GM18507 (cell line): ENCODE measurements around the gene OR8B3.
"Not testable (repeated sequence)": the region's sequence is repeated elsewhere in the genome, so short reads cannot be mapped to it uniquely, and the experiment has no call there.

ENCODE experiments used
- DNase-seq: peaks from one replicate; pipeline ENCODE4 v3.0.0; 2011; ENCODE audit warnings: low read depth; ENCODE audit not compliant: insufficient read length; ENCODE audit errors: extremely low spot score
- FAIRE-seq: peaks from 2 replicates; lab custom pipeline; 2011; peaks lifted over from hg19 to GRCh38; lab: Jason Lieb, UNC

OR8B3 gene

DNA sequence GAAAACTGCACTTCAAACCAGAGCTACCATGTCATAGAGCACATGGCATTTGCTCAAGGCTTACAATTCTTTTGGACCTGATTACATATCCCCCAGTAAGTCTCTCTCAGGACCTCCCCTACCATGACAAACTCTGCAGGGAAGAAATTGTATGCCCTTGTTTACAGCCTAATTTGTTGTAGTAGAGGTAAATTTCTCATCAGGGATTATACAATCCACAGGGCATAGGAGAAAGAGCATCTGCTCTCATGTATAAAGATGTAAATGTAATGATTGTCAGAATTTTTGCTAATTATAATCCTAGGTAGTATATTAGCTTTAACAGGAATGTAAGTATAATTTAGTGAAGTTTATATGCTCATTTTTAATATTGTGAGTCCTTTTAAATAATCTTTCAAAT lies at the start of gene OR8B3:
Gene OR8B3 (minus strand): TSS at position 101 of the 400 bp plus-strand sequence. CDS start 1,673 bp downstream, outside the sequence.
- FAIRE-seq (no peak), DNase-seq (no peak)

GRCh38 chr11:124446916-124447315 lies 48.1 kb upstream of the OR8B3 start:
- DNase-seq, result no peak
- no peak for FAIRE-seq

GRCh38 chr11:124445646-124446150 lies 46.9 kb upstream of the OR8B3 start, which contains the start of gene OR8B8:
Gene OR8B8, minus strand, starts transcription at chr11:124445696. Its CDS starts 4,611 bp downstream, at chr11:124441085.
- DNase-seq (no peak), FAIRE-seq (no peak)

GRCh38 chr11:124442847-124443246 lies 44.0 kb upstream of the OR8B3 start:
- FAIRE-seq (no peak), DNase-seq (no peak)

DNA sequence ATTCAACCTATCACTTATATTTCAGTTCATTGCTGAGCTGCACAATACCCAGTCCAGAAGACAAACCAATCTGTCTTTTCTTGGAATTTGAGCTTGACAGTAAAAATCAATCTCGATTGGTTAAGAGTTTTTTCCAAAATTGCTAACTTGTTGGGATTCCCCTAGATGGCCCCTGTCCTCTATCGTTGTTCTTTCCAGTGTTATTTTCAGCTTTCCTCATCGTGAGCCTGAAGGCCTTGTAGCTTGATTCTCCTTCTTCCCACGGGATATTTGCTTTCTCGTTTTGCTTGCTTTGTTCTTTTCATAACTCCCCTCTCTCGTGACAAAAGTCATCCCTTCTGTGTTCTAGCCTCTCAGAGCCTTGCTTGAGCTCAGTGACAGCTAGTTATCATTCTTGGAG lies 43.6 kb upstream of the OR8B3 start:
- FAIRE-seq, result no peak
- DNase-seq, result no peak

GRCh38 chr11:124441519-124441918 lies 42.7 kb upstream of the OR8B3 start:
- no peak for DNase-seq
- FAIRE-seq, result no peak

DNA sequence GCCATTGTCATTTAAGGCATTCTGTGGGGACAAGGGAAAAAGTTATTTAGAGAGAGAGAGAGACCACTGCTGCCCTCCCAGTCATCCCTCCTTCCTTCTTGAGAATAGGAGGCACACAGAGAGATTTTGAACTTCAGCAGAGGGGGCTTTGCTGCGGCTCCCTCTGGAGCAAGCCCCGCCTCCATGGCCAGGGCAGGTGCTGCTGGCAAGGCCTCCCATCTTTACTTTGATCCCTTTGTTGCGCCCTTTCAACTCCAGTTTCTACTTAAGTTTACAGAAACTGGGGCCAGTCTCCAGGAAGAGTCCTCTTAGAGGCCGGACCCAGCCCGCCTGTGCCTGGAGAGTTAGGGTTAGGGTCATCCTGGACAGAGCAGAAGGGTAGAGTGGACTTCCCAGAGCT lies 42.3 kb upstream of the OR8B3 start:
- FAIRE-seq, result no peak
- DNase-seq, result no peak

- DNase-seq (no peak), FAIRE-seq (no peak)
These were observed 41.8 kb upstream of the OR8B3 start for GRCh38 chr11:124440608-124441007.

GRCh38 chr11:124434699-124435098 lies 35.9 kb upstream of the OR8B3 start:
- DNase-seq (no peak), FAIRE-seq (no peak)

- no peak for DNase-seq
- no peak for FAIRE-seq
These were observed 30.8 kb upstream of the OR8B3 start for GRCh38 chr11:124429599-124429998.

DNA sequence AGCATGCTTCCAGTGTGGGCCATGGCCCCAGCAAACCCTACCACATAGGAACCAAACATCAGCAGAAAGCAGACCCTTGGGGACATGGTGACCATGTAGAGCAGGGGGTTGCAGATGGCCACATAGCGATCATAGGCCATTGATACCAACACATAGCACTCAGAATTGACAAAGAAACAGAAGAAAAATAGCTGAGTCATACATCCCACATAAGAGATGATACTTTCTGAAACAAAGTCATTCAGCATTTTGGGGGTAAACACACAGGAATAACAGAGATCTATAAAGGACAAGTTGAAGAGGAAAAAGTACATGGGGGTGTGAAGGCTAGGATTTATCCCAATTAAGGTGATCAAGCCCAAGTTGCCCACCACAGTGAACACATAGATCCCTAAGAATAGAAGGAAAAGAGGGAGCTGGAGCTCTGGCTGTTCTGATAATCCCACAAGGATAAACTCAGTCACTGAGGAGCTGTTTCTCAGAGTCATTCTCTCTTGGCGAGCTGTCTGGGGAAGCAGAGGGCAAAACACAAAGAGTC lies 25.6 kb upstream of the OR8B3 start, which contains the start of gene OR8B4:
Gene OR8B4 (minus strand): TSS at position 488 of the 538 bp plus-strand sequence. CDS start 0 bp downstream, at position 488.
- no peak for DNase-seq
- no peak for FAIRE-seq

DNA sequence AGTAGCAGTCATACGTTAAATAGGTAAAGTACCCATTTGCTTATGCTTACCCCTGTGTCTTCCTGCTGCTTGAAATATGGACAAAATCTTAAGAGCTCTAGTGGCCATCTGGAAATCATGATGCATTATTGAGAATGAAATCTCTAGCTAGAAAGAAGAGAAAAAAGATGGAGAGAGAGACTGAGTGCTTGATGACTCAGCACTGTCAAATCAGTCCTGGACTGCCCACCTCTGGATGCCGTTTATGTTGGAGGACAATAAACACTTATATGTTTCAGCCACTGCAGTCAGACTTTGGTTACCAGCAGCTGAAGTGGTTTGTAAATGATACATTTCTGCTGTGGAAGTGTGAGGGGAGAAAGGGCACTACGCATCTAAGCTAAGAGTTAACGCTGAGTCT lies 22.2 kb upstream of the OR8B3 start:
- no peak for FAIRE-seq
- DNase-seq, result no peak

GRCh38 chr11:124415356-124415923 lies 16.6 kb upstream of the OR8B3 start:
- DNase-seq, result peak; percentile 8
- peak; percentile 41 for FAIRE-seq

GRCh38 chr11:124409906-124410305 lies 11.1 kb upstream of the OR8B3 start:
- FAIRE-seq (no peak), DNase-seq (no peak)

DNA sequence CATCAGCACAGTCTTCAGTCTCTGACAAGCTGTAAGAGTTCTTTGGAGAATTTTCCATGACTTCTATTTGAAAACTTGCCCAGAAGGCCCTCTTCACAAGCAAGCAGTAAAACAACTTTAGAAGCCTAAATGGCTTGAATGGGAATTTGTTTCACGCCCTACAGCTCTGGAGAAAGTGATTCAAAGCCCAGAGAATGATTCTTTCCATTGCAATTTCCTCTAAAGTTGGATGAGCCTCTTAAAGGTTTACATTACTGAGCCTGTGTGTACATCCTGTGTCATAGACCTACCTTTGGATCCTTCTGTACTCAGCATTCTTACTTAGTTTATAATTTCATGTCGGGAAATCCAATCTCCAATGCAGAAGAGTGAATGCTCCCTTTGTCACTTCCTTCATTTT lies 6.8 kb upstream of the OR8B3 start:
- FAIRE-seq, result no peak
- DNase-seq, result no peak

DNA sequence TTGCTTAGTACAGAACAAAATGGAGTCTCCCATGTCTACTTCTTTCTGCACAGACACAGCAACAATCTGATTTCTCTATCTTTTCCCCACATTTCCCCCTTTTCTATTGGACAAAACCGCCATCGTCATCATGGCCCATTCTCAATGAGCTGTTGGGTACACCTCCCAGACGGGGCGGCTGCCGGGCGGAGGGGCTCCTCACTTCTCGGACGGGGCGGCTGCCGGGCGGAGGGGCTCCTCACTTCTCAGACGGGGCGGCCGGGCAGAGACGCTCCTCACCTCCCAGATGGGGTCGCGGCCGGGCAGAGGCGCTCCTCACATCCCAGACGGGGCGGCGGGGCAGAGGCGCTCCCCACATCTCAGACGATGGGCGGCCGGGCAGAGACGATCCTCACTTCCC lies 4.4 kb upstream of the OR8B3 start:
- not testable (repeated sequence) for DNase-seq, FAIRE-seq

DNA sequence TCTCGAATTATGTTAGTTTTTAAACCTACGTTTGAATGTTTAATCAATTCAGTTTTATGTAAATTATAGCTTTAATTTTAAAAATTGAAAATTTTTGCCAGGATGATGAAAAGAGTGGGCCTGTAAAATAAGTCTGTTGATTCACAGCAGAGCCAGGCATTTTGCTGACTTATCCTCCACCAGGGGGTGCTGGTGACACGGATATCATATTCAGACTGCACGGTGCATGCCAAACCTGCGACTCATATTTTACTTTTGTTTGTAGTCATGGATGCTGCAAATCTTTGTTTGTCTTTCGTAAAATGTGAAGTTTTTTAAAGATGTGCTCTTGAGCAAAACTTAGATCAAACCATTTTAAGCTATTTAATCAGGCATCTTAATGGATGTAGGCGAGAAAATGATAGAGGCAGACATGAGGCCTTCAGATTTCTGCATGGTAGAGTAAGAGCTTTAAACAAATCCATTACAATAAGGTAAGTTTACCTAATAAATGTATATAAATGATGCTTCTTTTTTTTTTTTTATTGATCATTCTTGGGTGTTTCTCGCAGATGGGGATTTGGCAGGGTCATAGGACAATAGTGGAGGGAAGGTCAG lies 3.6 kb upstream of the OR8B3 start:
- FAIRE-seq, result peak; percentile 84
- DNase-seq, result peak; percentile 12

GRCh38 chr11:124396847-124397246 lies 2.0 kb downstream of the OR8B3 start:
- FAIRE-seq, DNase-seq: not testable (repeated sequence)

DNA sequence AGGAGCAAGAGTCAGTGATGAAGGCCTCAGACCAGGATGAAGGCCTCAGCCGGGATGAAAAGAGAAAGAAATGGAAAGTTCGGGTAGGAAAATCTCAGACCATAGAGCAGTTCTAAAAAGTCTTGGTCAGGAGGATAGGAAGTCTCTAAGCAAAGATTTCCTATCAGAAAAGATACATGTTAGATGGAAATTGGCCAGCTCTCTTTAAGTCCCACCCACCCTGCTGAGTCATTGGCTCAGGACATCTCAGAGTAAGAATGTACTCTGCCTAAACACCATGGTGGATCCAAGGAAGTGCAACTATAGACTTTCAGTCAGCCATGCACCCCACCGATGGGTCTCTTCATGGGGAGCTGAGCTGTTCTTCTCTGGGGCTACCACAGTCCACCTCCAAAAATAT lies 4.4 kb downstream of the OR8B3 start:
- no peak for FAIRE-seq
- no peak for DNase-seq

GRCh38 chr11:124384399-124384798 lies 14.4 kb downstream of the OR8B3 start, which contains the start of gene OR8B2:
Gene OR8B2, minus strand, starts transcription at chr11:124384499. Its CDS starts 1,156 bp downstream, at chr11:124383343.
- DNase-seq, result no peak
- FAIRE-seq, result no peak

DNA sequence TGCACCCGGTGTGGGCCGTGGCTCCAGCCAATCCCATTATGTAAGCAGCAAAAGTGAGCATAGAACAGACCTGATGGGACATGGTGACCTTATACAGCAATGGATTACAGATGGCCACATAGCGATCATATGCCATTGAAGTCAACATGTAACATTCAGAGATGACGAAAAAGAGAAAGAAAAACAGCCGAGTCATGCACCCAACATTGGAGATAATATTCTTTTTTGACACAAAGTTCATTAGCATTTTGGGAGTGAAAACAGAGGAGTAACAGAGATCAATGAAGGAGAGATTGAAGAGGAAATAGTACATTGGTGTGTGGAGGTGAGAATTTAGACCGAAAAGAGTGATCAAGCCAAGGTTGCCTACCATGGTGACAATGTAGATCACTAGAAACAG lies 16.0 kb downstream of the OR8B3 start:
- DNase-seq, FAIRE-seq: not testable (repeated sequence)
